HG02588 (cell line): ENCODE results near the gene GASK1B.

Experiments
- ATAC-seq: cut with Tn5 transposase; IDR thresholded peaks from one replicate; pipeline ENCODE4 v1.9.1; 2021; ENCODE audit warnings: mild to moderate bottlenecking, moderate library complexity; ENCODE audit not compliant: unreplicated experiment

GASK1B gene

GRCh38 chr4:158155656-158156356, 17.0 kb downstream of the GASK1B start:
- ATAC-seq, result no peak

DNA sequence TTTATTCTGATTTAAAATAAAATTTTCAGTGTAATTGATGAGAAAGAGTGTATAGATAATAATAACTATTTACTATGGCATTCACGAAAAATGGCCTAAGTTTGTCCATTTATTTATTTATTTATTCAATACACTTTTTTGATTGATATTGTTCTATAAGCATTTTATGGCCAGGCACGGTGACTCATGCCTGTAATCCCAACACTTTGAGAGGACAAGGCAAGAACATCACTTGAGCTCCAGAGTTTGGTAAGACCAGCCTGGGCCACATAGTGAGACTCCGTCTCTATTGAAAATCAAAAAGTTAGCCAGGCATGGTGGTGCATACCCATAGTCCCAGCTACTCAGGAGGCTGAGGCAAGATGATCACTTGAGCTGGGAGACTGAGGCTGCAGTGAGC, 25.7 kb downstream of the GASK1B start:
- ATAC-seq, result no peak

- ATAC-seq, result no peak
Observed at GRCh38 chr4:158146736-158147135, 26.1 kb downstream of the GASK1B start.

DNA sequence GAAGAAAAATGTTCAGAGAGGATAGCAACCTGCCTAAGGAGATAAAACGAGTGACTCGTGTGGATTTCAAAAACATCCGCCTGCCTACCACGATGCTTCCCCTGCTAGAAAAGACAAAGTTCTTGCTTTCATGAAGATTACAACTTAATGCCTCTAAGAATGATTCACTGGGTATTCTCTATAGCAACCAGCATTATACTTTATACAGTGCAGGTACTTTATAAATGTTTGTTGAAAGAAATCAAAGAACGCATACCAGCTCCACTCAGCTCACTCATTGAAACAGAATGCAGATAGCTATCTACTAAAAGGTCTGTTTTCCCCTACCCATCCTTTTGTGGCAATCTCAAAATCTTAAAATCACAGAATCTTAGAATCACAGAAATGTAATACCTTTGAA, 33.7 kb downstream of the GASK1B start:
- no peak for ATAC-seq

DNA sequence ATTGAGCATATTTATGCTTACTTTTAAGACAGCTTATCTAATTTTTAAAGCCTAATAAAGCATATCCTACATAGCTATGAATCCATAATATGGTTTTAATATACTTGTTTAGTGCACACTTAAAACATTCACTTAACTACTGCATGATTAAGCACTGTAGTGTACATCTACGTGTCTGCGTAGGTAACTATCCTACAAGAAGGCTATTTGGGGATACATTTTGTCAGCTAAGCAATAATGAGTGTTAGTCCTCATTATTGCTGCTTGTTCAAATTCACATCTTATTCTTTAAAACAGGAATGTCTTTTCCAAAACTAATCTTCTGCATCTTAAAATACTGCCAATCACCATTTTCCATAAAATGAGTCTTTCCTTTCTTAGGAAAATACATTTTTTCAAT, 38.6 kb downstream of the GASK1B start:
- no peak for ATAC-seq

- ATAC-seq, result no peak
Observed at GRCh38 chr4:158133551-158133950, 39.3 kb downstream of the GASK1B start.

DNA sequence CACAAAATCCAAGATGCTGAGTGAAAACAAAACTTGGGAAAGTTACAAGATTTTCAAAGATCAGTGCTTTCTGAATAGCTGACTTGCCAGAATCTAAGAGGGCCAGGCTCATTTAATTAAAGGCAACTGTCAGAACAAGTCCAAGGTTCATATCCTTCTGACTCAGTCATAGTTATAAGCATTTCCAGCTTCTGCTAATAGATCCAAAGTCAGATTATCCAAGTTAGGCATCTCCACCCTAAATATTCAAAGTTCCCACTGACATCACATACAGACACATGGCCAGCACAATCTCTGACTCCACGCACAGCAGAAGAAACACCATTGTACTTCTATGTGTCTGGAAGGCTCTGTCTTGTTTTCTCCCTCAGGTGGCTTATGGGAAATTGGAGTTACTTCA, 41.8 kb downstream of the GASK1B start:
- ATAC-seq, result no peak

DNA sequence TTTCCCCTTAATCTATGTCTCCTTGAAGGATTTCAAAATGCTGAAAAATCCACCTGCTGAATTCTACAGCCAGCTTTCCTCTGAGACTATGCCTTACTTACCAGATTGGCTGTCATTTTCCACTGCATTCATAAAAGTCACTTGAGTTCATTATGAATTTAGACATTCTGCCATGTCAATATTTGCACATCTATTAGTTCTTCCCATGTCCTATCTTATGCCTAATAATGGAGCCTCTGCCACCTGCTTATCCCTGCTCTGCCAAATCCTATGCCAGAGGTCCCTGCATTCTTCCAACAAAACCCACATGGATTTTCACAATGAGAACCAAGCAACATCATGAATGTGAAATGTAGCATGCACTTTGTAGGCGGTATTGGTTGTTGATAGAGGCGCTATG, 42.6 kb downstream of the GASK1B start:
- no peak for ATAC-seq

GRCh38 chr4:158129694-158130093, 43.1 kb downstream of the GASK1B start:
- ATAC-seq, result peak; percentile 94

GRCh38 chr4:158128540-158128939, 44.3 kb downstream of the GASK1B start:
- ATAC-seq, result no peak

DNA sequence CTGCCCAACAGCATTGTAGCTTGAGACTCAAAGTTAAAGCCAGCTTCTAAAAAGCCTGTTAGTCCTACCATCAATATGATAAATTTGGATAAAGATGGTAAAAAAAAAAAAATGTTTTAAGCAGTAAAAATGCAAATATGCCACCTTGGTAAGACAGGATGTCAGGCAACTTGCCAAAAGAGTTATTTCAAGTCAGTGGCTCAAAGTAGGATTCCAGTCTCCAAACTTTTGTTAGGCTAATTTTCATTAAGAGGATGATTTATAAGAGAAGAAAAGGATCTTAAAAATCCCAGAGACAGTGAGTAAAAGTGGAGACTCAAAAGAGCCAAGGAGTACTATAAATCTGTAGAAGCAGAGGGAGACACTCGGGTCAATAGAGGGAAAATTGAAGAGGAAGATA, 47.5 kb downstream of the GASK1B start:
- ATAC-seq, result no peak
